HG02852 (cell line): ENCODE data around the gene CNIH2.
"Not testable (repeated sequence)": the region's sequence is repeated elsewhere in the genome, so short reads cannot be mapped to it uniquely, and the experiment has no call there.

Experiments used
- ATAC-seq: cut with Tn5 transposase; IDR thresholded peaks from one replicate; pipeline ENCODE4 v1.9.1; 2021; ENCODE audit warnings: mild to moderate bottlenecking, moderate library complexity; ENCODE audit not compliant: unreplicated experiment

Gene CNIH2

GRCh38 chr11:66313321-66314185 is 35.6 kb downstream of the CNIH2 start:
- no peak for ATAC-seq

GRCh38 chr11:66314186-66314501 is 36.2 kb downstream of the CNIH2 start:
- no peak for ATAC-seq

- no peak for ATAC-seq
Measured at GRCh38 chr11:66314561-66315497, 36.9 kb downstream of the CNIH2 start.

- ATAC-seq: no peak
Measured at GRCh38 chr11:66315498-66315885, 37.5 kb downstream of the CNIH2 start.

- no peak for ATAC-seq
Measured at GRCh38 chr11:66315921-66316811, 38.2 kb downstream of the CNIH2 start.

- no peak for ATAC-seq
Measured at GRCh38 chr11:66316849-66317251, 38.9 kb downstream of the CNIH2 start, which contains the start of gene CD248. Gene CD248, minus strand, starts transcription at chr11:66317044. Its CDS starts 17 bp downstream, at chr11:66317027.

- no peak for ATAC-seq
Measured at GRCh38 chr11:66317322-66317722, 39.3 kb downstream of the CNIH2 start.

- ATAC-seq: no peak
Measured at GRCh38 chr11:66317723-66318599, 40.0 kb downstream of the CNIH2 start.

GRCh38 chr11:66318600-66318970 is 40.6 kb downstream of the CNIH2 start:
- no peak for ATAC-seq

- not testable (repeated sequence) for ATAC-seq
Measured at GRCh38 chr11:66320289-66320688, 42.3 kb downstream of the CNIH2 start.

GRCh38 chr11:66320748-66321147 is 42.8 kb downstream of the CNIH2 start:
- not testable (repeated sequence) for ATAC-seq

GRCh38 chr11:66321606-66322005 is 43.6 kb downstream of the CNIH2 start:
- no peak for ATAC-seq

GRCh38 chr11:66322732-66323427 is 44.9 kb downstream of the CNIH2 start:
- no peak for ATAC-seq

GRCh38 chr11:66323684-66324083 is 45.7 kb downstream of the CNIH2 start:
- ATAC-seq: no peak

- no peak for ATAC-seq
Measured at GRCh38 chr11:66324664-66325063, 46.7 kb downstream of the CNIH2 start.

- no peak for ATAC-seq
Measured at GRCh38 chr11:66325263-66325671, 47.3 kb downstream of the CNIH2 start.

- ATAC-seq: no peak
Measured at GRCh38 chr11:66326261-66327111, 48.5 kb downstream of the CNIH2 start.
